Common myeloid progenitor, CD34-positive (primary cell): ENCODE results near the gene BET1.

Experiments
- CTCF ChIA-PET: fragments of 350-600 bp; sonication (Branson Sonifier 250); formaldehyde crosslinking; loops from one replicate; lab custom pipeline; 2021; ENCODE audit warnings: antibody characterized with exemption; lab: Charles Lee
- POLR2A ChIA-PET: fragments of 350-600 bp; sonication (Branson Sonifier 250); formaldehyde crosslinking; loops from one replicate; lab custom pipeline; 2021; ENCODE audit warnings: antibody characterized with exemption; lab: Charles Lee
- DNase-seq, 3 donors: peaks; one replicate each; pipeline versions ENCODE4 v3.0.0 to v3.0.0-alpha.2; 2013
- H3K27ac ChIP-seq, 2 experiments: 1 replicate in 1 of 2; 2 replicates in 1 of 2; pipeline ENCODE4 v1.7.0; 2013; ENCODE audit warnings: inconsistent platforms in 2 of 2, low read length in 2 of 2, mild to moderate bottlenecking in 2 of 2, low read depth in 1 of 2, moderate library complexity in 1 of 2; ENCODE audit not compliant: severe bottlenecking in 2 of 2, insufficient read depth in 1 of 2, poor library complexity in 1 of 2
- H3K27me3 ChIP-seq, 5 experiments: replicated peaks in 2 of 5; 1 replicate in 3 of 5; 2 replicates in 2 of 5; pipeline versions ENCODE4 v1.6.1 to v1.7.0; 2013; ENCODE audit warnings: low read length in 4 of 5, mild to moderate bottlenecking in 2 of 5, moderate library complexity in 2 of 5, inconsistent platforms in 1 of 5; ENCODE audit not compliant: insufficient read depth in 5 of 5, control insufficient read depth in 4 of 5
- H3K36me3 ChIP-seq, 4 experiments: 1 replicate in 2 of 4; 2 replicates in 2 of 4; pipeline versions ENCODE4 v1.6.1 to v1.7.0; 2013; ENCODE audit warnings: low read length in 3 of 4, control low read depth in 1 of 4, mild to moderate bottlenecking in 1 of 4; ENCODE audit not compliant: control insufficient read depth in 4 of 4, insufficient read depth in 4 of 4
- H3K4me1 ChIP-seq, 4 experiments: 1 replicate in 3 of 4; 2 replicates in 1 of 4; pipeline versions ENCODE4 v1.6.1 to v1.7.1; 2013; ENCODE audit warnings: low read length in 3 of 4, mild to moderate bottlenecking in 3 of 4, control low read depth in 1 of 4, inconsistent platforms in 1 of 4, moderate library complexity in 1 of 4; ENCODE audit not compliant: control insufficient read depth in 4 of 4, insufficient read depth in 4 of 4; ENCODE audit errors: control extremely low read depth in 1 of 4
- H3K4me3 ChIP-seq, 7 experiments: 1 replicate in 4 of 7; 2 replicates in 3 of 7; pipeline versions ENCODE4 v1.5.1 to v1.7.0; 2013; ENCODE audit warnings: mild to moderate bottlenecking in 7 of 7, low read length in 6 of 7, moderate library complexity in 6 of 7, inconsistent platforms in 2 of 7, low read depth in 2 of 7, control low read depth in 1 of 7; ENCODE audit not compliant: insufficient read depth in 4 of 7, control insufficient read depth in 1 of 7; ENCODE audit errors: extremely low read depth in 1 of 7
- H3K9me3 ChIP-seq, 5 experiments: 1 replicate in 4 of 5; 2 replicates in 1 of 5; pipeline versions ENCODE4 v1.6.1 to v1.7.1; 2013; ENCODE audit warnings: low read length in 4 of 5, mild to moderate bottlenecking in 2 of 5, inconsistent platforms in 1 of 5, low read depth in 1 of 5, moderate library complexity in 1 of 5; ENCODE audit not compliant: control insufficient read depth in 4 of 5, insufficient read depth in 2 of 5; ENCODE audit errors: control extremely low read depth in 1 of 5
- WGBS: methylation state at CpG from one replicate; pipeline ENCODE4 v1.1.5; 2013; ENCODE audit not compliant: insufficient coverage; 5-methylcytosine and 5-hydroxymethylcytosine counted together

BET1 gene

DNA sequence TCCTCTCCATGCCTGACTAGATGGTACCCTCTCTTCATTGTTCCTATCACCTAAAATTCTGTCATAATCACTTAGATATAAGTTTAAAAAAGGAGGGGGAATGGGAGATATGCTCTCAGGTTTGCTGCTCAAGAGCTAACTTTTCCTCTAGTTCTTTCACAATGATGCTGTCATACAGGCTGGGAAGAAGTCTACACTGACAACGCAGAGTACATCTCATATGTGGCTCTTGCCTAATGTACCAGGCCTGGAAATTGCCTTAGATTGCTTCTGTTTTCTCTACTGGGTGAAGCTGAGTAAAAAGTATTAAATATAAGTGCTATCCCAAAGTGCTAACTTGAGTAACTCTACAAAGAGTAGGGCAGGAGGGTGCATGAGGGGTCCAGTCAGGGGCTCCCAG lies 43.8 kb upstream of the BET1 start:
- no CpG with 5 or more reads among the region's 1 CpG for WGBS
- H3K9me3 ChIP-seq, result no peaks in the 10 kb centered on the region
- no peak overlapping the region for H3K4me3 ChIP-seq
- no peak overlapping the region for H3K27ac ChIP-seq
- peaks cover 4 to 30% (median 10%) of the 10 kb centered on the region in 4 experiments for H3K4me1 ChIP-seq
- no peak for DNase-seq
- H3K36me3 ChIP-seq, result no peaks in the 10 kb centered on the region
- peaks cover 0 to 63% (median 42%) of the 10 kb centered on the region in 5 experiments for H3K27me3 ChIP-seq
- CTCF ChIA-PET, result no interaction called here
- POLR2A ChIA-PET, result no interaction called here

DNA sequence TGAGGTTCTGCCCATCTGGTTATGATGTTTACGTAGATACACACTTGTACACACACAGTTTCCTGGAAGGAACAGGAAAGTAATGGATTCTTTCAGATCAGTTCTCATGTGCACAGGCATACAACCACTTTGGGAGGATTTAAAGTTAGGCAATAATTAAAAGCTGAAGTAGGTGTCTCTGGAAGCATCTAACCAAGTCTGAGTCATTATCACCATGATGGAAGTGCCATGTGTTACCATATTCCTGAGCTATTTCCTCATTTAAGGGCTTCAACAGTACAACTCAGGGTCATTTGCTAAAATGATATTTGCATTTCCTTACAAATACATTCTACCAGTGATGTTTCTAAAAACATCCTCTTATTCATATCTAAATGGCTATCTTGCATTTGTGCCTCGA lies 41.4 kb upstream of the BET1 start:
- ChIA-PET CTCF (interaction anchor here (0.7 to 0.9 kb wide), 2 partner anchors 9 to 156 kb away, joined by 3 to 5 read pairs; no protein-coding TSS in a partner anchor), POLR2A (no interaction called here)
- peak in 2 of 3 donors; percentile 28 to 32 for DNase-seq
- Histone ChIP-seq H3K27ac (no peak overlapping the region), H3K36me3 (no peaks in the 10 kb centered on the region), H3K9me3 (no peaks in the 10 kb centered on the region), H3K4me1 (peaks cover 5 to 30% (median 9%) of the 10 kb centered on the region in 4 experiments), H3K27me3 (peaks cover 0 to 61% (median 43%) of the 10 kb centered on the region in 5 experiments), H3K4me3 (no peak overlapping the region)
- 100% methylated on average over 1 of the region's 2 CpGs for WGBS

DNA sequence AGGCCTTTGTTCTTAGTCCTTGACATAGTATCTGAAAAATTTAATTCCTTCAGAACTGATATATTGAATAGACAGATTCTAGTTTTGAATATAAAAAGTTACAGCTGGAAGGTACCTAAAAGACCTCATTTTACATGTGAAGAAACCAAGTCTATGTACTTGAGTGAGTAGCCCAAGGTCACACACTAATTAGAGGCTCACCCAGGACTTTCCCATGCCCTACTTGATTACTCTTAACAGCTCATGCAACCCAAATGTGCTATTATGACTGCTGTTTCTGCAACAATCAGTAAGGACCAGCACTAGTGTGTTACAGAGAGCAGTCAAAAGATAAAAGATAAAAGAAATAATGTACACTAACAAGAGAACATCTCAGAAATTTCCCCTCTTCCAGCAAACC lies 40.7 kb upstream of the BET1 start:
- CTCF ChIA-PET, result interaction anchor here (0.6 kb wide), 1 partner anchor 766 kb away, joined by 3 read pairs; no protein-coding TSS in a partner anchor
- Histone ChIP-seq H3K4me1 (peaks cover 4 to 31% (median 7%) of the 10 kb centered on the region in 4 experiments), H3K27ac (no peak overlapping the region), H3K9me3 (no peaks in the 10 kb centered on the region), H3K27me3 (peaks cover 0 to 69% (median 47%) of the 10 kb centered on the region in 5 experiments), H3K4me3 (no peak overlapping the region), H3K36me3 (no peaks in the 10 kb centered on the region)
- POLR2A ChIA-PET, result no interaction called here
- no peak for DNase-seq

DNA sequence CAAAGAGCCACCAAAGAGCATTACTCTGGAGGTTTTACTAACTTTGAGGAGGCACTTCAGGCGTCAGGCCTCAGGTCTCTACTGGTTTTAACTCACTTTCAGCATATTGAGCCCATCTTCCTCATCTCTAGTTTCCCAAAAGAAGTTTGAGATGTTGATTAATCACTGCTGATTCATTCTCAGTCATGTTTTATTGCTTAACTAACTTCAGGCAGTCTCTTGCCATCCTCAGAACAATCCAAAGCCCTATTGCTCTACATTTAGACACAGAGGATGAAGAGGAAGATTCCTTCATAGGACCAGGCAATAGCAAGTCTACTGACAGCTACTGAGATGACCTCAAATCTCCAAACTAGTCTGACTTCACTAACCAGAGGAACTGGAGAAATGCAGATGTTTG lies 39.1 kb upstream of the BET1 start:
- ChIA-PET CTCF (no interaction called here), POLR2A (no interaction called here)
- H3K27ac ChIP-seq, result no peak overlapping the region

DNA sequence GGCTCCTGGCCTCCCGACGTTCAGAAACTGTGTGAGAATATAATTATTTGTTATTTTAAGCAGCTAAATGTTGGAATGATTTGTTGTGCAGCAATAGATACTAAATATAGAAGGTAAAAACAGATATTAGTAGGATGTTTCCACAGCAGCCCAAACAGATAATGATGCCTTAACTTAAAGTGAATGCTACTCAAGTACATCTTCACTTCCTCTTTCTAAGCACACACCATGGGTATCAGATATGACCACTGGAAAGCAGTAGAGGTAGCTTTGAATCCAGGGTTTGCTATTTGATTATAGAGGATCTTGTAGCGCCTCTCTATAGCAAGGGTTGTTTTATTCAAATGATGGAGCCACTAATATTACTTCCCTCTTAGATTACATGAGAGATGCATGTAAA lies 38.2 kb upstream of the BET1 start:
- WGBS, result no CpG with 5 or more reads among the region's 3 CpGs
- DNase-seq, result peak in 1 of 3 donors; percentile 30
- H3K27me3 ChIP-seq, result peaks cover 0 to 82% (median 50%) of the 10 kb centered on the region in 5 experiments
- no peaks in the 10 kb centered on the region for H3K9me3 ChIP-seq
- no peak overlapping the region for H3K27ac ChIP-seq
- H3K36me3 ChIP-seq, result no peaks in the 10 kb centered on the region
- ChIA-PET CTCF (interaction anchor here (0.8 to 1.6 kb wide), 5 partner anchors 9 to 121 kb away, joined by 3 to 4 read pairs (median 3); partner anchors contain the start of gene GNG11), POLR2A (no interaction called here)
- peaks cover 3 to 16% (median 4%) of the 10 kb centered on the region in 4 experiments for H3K4me1 ChIP-seq
- H3K4me3 ChIP-seq, result no peak overlapping the region

More for the DNA sequence above, 39.1 kb upstream of the BET1 start:
- no peak overlapping the region for H3K4me3 ChIP-seq
- no peaks in the 10 kb centered on the region for H3K9me3 ChIP-seq
- H3K36me3 ChIP-seq, result no peaks in the 10 kb centered on the region
- peaks cover 0 to 83% (median 56%) of the 10 kb centered on the region in 5 experiments for H3K27me3 ChIP-seq
- H3K4me1 ChIP-seq, result peaks cover 3 to 21% (median 4%) of the 10 kb centered on the region in 4 experiments
- 83% methylated on average over 1 of the region's 1 CpG for WGBS
- DNase-seq, result no peak

DNA sequence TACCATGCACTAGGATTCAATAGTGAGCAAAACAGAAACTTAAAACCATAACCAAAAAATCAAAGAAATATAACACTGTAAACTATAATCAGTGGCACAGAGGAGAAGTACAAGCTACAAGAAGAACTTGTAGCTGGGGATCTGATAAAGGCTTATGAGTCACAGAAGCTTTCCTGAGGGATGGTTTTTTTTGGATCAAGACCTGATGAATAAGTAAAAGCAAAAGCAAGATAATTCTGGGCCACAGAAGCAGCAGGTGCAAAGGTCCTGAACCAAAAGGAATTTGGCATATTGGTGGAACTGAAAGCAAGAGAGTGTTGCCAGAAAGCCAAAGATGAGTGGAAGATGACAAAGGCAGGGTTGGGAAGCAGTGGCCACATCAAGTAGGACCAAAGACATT lies 37.4 kb upstream of the BET1 start:
- Histone ChIP-seq H3K9me3 (no peaks in the 10 kb centered on the region), H3K4me3 (no peak overlapping the region), H3K4me1 (peaks cover 3 to 16% (median 4%) of the 10 kb centered on the region in 4 experiments), H3K27me3 (peaks cover 0 to 83% (median 46%) of the 10 kb centered on the region in 5 experiments), H3K27ac (no peak overlapping the region), H3K36me3 (no peaks in the 10 kb centered on the region)
- ChIA-PET CTCF (interaction anchor here (1.2 to 1.6 kb wide), 5 partner anchors 9 to 46 kb away, joined by 3 to 4 read pairs (median 3); no protein-coding TSS in a partner anchor), POLR2A (no interaction called here)
- DNase-seq, result no peak

DNA sequence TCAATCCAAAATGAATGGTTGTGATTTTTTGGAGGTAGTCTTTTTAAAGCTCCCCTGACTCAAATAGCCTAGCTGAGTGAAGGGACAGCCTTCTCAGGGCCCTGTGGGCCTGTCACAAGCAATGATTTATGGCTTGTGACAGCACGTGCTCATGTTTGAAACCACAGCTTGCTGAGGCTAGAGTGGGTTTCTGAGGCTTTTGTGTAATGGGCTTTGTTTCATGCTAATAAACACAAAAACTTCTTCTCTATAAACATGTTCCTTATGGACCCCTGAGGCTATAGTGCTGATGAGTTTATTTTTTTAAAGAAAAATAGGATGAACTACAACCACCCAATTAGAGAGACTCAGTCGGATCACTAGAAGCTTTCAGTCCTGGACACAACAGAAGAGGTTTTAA lies 36.1 kb upstream of the BET1 start:
- Histone ChIP-seq H3K4me1 (peaks cover 3 to 16% (median 4%) of the 10 kb centered on the region in 4 experiments), H3K4me3 (no peak overlapping the region), H3K9me3 (no peaks in the 10 kb centered on the region), H3K27ac (no peak overlapping the region), H3K36me3 (no peaks in the 10 kb centered on the region), H3K27me3 (peaks cover 0 to 85% (median 40%) of the 10 kb centered on the region in 5 experiments)
- 56% methylated on average over 1 of the region's 2 CpGs for WGBS
- ChIA-PET CTCF (interaction anchor here (1.3 kb wide), 1 partner anchor 11 kb away, joined by 3 read pairs; no protein-coding TSS in a partner anchor), POLR2A (no interaction called here)
- DNase-seq, result peak in 2 of 3 donors; percentile 32 to 41
